HepG2 (cell line): ENCODE data around the gene ADARB2.

ENCODE experiments used
- ELK4 ChIP-seq: sonication (generic); formaldehyde crosslinking; IDR thresholded peaks from 2 replicates; pipeline ENCODE4 v1.9.0; 2021; ENCODE audit warnings: missing genetic modification reagents, borderline replicate concordance
- POLR2A ChIP-seq, 2 experiments: IDR thresholded peaks; 2 replicates each; pipeline ENCODE4 v1.6.1; 2011; ENCODE audit warnings: low read depth in 2 of 2, low read length in 2 of 2, mild to moderate bottlenecking in 1 of 2, moderate library complexity in 1 of 2; ENCODE audit not compliant: insufficient read depth in 1 of 2
- RXRA ChIP-seq: sonication (generic); formaldehyde crosslinking; IDR thresholded peaks from 2 replicates; pipeline ENCODE4 v1.5.1; 2020; ENCODE audit warnings: missing genetic modification reagents
- SMARCC2 ChIP-seq: fragments of 450-650 bp; IDR thresholded peaks from 2 replicates; pipeline ENCODE4 v1.6.1; 2017; ENCODE audit warnings: antibody characterized with exemption, mild to moderate bottlenecking
- TCF12 ChIP-seq, 2 experiments: fragments of 450-650 bp in 1 of 2; sonication (generic) in 1 of 2; formaldehyde crosslinking in 1 of 2; IDR thresholded peaks; 2 replicates each; pipeline versions ENCODE4 v1.6.1 to v1.8.0; 2017 to 2022; ENCODE audit warnings: antibody characterized with exemption in 1 of 2, mild to moderate bottlenecking in 1 of 2, missing genetic modification reagents in 1 of 2, moderate library complexity in 1 of 2
- TOPORS ChIP-seq: sonication (generic); formaldehyde crosslinking; IDR thresholded peaks from 2 replicates; pipeline ENCODE4 v1.8.0; 2023; ENCODE audit warnings: mild to moderate bottlenecking, missing genetic modification reagents
- TF ChIP-seq, protein P1 (sequence below): IDR thresholded peaks from 2 replicates; pipeline ENCODE4 v1.6.1; 2016; ENCODE audit warnings: low read depth
- TF ChIP-seq, protein P2 (sequence below): sonication (generic); formaldehyde crosslinking; IDR thresholded peaks from 2 replicates; pipeline ENCODE4 v1.5.0; 2020; ENCODE audit warnings: mild to moderate bottlenecking, missing genetic modification reagents, moderate library complexity

DNA sequence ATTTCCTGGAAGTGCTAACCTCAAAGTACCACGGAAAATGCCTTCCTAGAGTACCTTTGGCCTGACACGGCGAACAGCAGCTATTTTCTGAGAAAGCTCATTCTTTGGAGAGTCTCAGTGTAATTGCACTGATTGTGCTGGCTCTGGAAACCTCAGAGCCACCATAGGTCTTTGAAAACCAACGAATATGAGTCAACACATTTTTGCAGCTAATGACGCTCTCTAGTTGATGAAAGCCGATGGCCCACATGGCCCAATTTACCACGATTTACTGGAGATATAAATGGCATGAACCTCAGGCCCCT is 187.1 kb downstream of the ADARB2 start:
- TF ChIP-seq SMARCC2 (no peak), ELK4 (CRISPR knock-in tag) (no peak), TOPORS (CRISPR knock-in tag) (no peak), POLR2A (IDR thresholded peaks at IDR 0.05; ENCODE audit: insufficient read depth in 1 of 2, low read depth in 2 of 2, low read length in 2 of 2) (no peak), RXRA (no peak), TCF12 (IDR thresholded peaks at IDR 0.05) (no peak), TCF12 (CRISPR knock-in tag; IDR thresholded peaks at IDR 0.05) (no peak)
- TF ChIP-seq, protein P1, sequence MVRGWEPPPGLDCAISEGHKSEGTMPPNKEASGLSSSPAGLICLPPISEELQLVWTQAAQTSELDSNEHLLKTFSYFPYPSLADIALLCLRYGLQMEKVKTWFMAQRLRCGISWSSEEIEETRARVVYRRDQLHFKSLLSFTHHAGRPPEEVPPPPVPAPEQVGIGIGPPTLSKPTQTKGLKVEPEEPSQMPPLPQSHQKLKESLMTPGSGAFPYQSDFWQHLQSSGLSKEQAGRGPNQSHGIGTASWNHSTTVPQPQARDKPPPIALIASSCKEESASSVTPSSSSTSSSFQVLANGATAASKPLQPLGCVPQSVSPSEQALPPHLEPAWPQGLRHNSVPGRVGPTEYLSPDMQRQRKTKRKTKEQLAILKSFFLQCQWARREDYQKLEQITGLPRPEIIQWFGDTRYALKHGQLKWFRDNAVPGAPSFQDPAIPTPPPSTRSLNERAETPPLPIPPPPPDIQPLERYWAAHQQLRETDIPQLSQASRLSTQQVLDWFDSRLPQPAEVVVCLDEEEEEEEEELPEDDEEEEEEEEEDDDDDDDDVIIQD (CRISPR knock-in tag) = no peak
- TF ChIP-seq, protein P2, sequence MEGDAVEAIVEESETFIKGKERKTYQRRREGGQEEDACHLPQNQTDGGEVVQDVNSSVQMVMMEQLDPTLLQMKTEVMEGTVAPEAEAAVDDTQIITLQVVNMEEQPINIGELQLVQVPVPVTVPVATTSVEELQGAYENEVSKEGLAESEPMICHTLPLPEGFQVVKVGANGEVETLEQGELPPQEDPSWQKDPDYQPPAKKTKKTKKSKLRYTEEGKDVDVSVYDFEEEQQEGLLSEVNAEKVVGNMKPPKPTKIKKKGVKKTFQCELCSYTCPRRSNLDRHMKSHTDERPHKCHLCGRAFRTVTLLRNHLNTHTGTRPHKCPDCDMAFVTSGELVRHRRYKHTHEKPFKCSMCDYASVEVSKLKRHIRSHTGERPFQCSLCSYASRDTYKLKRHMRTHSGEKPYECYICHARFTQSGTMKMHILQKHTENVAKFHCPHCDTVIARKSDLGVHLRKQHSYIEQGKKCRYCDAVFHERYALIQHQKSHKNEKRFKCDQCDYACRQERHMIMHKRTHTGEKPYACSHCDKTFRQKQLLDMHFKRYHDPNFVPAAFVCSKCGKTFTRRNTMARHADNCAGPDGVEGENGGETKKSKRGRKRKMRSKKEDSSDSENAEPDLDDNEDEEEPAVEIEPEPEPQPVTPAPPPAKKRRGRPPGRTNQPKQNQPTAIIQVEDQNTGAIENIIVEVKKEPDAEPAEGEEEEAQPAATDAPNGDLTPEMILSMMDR = no peak
